IPS-NIHi7 (cell line): ENCODE data around the gene C10orf67.
A peak's percentile ranks its signal among the peaks of the same experiment; 100 is the strongest.
"Not testable (repeated sequence)": the region's sequence is repeated elsewhere in the genome, so short reads cannot be mapped to it uniquely, and the experiment has no call there.

Experiments
- DNase-seq: peaks from one replicate; pipeline ENCODE4 v3.0.0; 2012; ENCODE audit warnings: mixed read lengths; ENCODE audit errors: extremely low spot score

Gene C10orf67

GRCh38 chr10:23324351-23324750, 20.2 kb downstream of the C10orf67 start:
- DNase-seq: no peak

GRCh38 chr10:23322082-23322481, 22.5 kb downstream of the C10orf67 start:
- DNase-seq: no peak

GRCh38 chr10:23319835-23320234, 24.8 kb downstream of the C10orf67 start:
- DNase-seq: no peak

- DNase-seq: no peak
Measured at GRCh38 chr10:23318359-23318758, 26.2 kb downstream of the C10orf67 start.

GRCh38 chr10:23317416-23317815, 27.2 kb downstream of the C10orf67 start:
- no peak for DNase-seq

GRCh38 chr10:23316406-23316805, 28.2 kb downstream of the C10orf67 start:
- no peak for DNase-seq

- no peak for DNase-seq
Measured at GRCh38 chr10:23315966-23316365, 28.6 kb downstream of the C10orf67 start.

GRCh38 chr10:23314835-23315239, 29.8 kb downstream of the C10orf67 start:
- DNase-seq: peak; percentile 25

- DNase-seq: no peak
Measured at GRCh38 chr10:23311034-23311433, 33.6 kb downstream of the C10orf67 start.

GRCh38 chr10:23310404-23310803, 34.2 kb downstream of the C10orf67 start:
- DNase-seq: no peak

- not testable (repeated sequence) for DNase-seq
Measured at GRCh38 chr10:23299961-23300360, 44.6 kb downstream of the C10orf67 start.

- no peak for DNase-seq
Measured at GRCh38 chr10:23294638-23295247, 49.9 kb downstream of the C10orf67 start.

GRCh38 chr10:23293973-23294590, 50.5 kb downstream of the C10orf67 start:
- DNase-seq: no peak

GRCh38 chr10:23293145-23293724, 51.4 kb downstream of the C10orf67 start:
- peak; percentile 68 for DNase-seq

GRCh38 chr10:23291551-23292334, 52.9 kb downstream of the C10orf67 start:
- DNase-seq: no peak

- no peak for DNase-seq
Measured at GRCh38 chr10:23284674-23285335, 59.8 kb downstream of the C10orf67 start.

GRCh38 chr10:23284155-23284554, 60.4 kb downstream of the C10orf67 start:
- DNase-seq: no peak

GRCh38 chr10:23283680-23284079, 60.9 kb downstream of the C10orf67 start:
- DNase-seq: no peak

GRCh38 chr10:23281044-23281433, 63.6 kb downstream of the C10orf67 start:
- no peak for DNase-seq

- peak; percentile 46 for DNase-seq
Measured at GRCh38 chr10:23280419-23281043, 64.1 kb downstream of the C10orf67 start.

GRCh38 chr10:23275355-23275754, 69.2 kb downstream of the C10orf67 start:
- no peak for DNase-seq

GRCh38 chr10:23274179-23274578, 70.4 kb downstream of the C10orf67 start:
- DNase-seq: not testable (repeated sequence)
